GM21825 (cell line): ENCODE measurements around the gene C2orf81.

Experiments used
- ATAC-seq: cut with Tn5 transposase; IDR thresholded peaks from one replicate; pipeline ENCODE4 v1.9.1; 2021; ENCODE audit warnings: mild to moderate bottlenecking, moderate library complexity; ENCODE audit not compliant: unreplicated experiment

Gene C2orf81

GRCh38 chr2:74364533-74365505 is 56.6 kb downstream of the C2orf81 start:
- no peak for ATAC-seq
